ENCODE measurements around the gene USH2A. TPM values are rescaled to one million over a fixed set of nuclear protein-coding genes. Genes with fewer than 3 reads are reported as not detected.

USH2A gene
- total RNA-seq, 4 donors from 2014 or later, result under 0.01 to 2.0 (median 0.22) TPM; not detected in 1

DNA sequence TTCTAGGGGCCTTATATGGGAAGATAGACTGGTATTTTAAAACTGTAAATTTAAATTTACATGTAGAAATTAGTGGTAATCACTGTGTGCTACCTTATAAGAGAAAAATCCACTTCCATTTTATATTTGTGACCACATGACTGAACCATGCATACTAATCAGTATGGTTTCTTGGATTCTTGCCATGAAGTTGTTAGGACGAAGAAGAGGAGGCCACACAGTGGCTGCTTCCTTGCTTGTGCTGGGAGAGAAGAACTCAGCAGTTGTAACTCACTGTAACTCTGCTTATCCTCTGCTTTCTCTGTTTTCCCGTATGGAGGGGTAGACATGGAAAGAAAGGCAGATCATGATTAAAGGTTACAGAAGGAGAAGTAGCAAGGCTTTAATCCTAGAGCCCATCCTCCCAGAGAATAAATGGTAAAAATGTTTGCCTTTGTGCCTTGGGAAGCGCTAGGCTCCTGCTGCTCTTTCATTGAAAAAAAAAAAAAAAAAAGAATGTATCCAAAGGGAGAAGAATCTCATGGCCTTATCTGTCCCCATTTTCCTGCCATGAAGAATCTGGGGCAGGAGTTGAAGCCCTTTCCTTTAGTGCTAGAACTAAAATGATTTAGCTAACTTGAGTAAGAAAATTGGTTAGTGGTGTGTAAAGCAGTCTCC, 823.7 kb downstream of the USH2A start:
- no peak overlapping the region for H3K27ac ChIP-seq
- no peak for DNase-seq
- H3K4me3 ChIP-seq (replicated peaks in 1 of 3), result no peak overlapping the region
- peaks cover 1 to 6% of the 10 kb centered on the region in 2 donors for H3K4me1 ChIP-seq
- no peak for TF ChIP-seq POLR2A (IDR thresholded peaks at IDR 0.05)
- TF ChIP-seq CTCF (IDR thresholded peaks at IDR 0.05), result no peak
- WGBS, 2 donors, result 59 to 66% methylated on average over 3 of the region's 3 CpGs
- H3K27me3 ChIP-seq, result no peaks in the 10 kb centered on the region
- no peaks in the 10 kb centered on the region for H3K36me3 ChIP-seq
- H3K9me3 ChIP-seq, result no peaks in the 10 kb centered on the region
- intact Hi-C loops (cut with DNase I), result no loop called here

GRCh38 chr1:215597961-215598360, 825.3 kb downstream of the USH2A start:
- no peak overlapping the region for H3K27ac ChIP-seq
- no peaks in the 10 kb centered on the region for H3K27me3 ChIP-seq
- no peaks in the 10 kb centered on the region for H3K9me3 ChIP-seq
- H3K4me3 ChIP-seq (replicated peaks in 1 of 3), result no peak overlapping the region
- TF ChIP-seq CTCF (IDR thresholded peaks at IDR 0.05), result no peak
- no peak for TF ChIP-seq POLR2A (IDR thresholded peaks at IDR 0.05)
- H3K36me3 ChIP-seq, result no peaks in the 10 kb centered on the region
- no peak for DNase-seq
- H3K4me1 ChIP-seq, result peaks cover 6 to 11% of the 10 kb centered on the region in 2 donors
- intact Hi-C loops (cut with DNase I), result no loop called here

DNA sequence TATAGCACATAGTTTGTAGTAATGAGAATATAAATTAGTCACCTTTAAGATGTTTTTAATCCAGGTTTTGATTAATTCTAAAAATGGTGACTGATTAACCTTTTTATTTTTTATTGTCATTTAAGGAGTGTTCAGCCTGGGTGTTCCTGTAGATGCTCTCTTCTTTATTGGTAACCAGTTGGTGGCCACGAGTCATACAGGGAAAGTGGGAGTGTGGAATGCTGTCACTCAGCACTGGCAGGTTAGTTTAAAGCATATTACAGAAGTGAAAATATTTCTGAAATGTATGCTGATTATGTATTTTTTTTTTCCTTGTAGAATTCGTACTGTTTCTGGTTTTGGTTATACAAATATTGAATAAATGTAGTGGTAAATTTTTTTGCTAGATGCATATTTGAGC, 828.0 kb downstream of the USH2A start:
- DNase-seq, result no peak
- no peak overlapping the region for H3K27ac ChIP-seq
- H3K4me1 ChIP-seq, result peaks cover 6 to 11% of the 10 kb centered on the region in 2 donors
- H3K9me3 ChIP-seq, result no peaks in the 10 kb centered on the region
- no peak for TF ChIP-seq CTCF (IDR thresholded peaks at IDR 0.05)
- no peak for TF ChIP-seq POLR2A (IDR thresholded peaks at IDR 0.05)
- intact Hi-C loops (cut with DNase I), result no loop called here
- no peaks in the 10 kb centered on the region for H3K36me3 ChIP-seq
- 87 to 92% methylated on average over 2 of the region's 2 CpGs for WGBS, 2 donors
- H3K27me3 ChIP-seq, result no peaks in the 10 kb centered on the region
- H3K4me3 ChIP-seq (replicated peaks in 1 of 3), result no peak overlapping the region

DNA sequence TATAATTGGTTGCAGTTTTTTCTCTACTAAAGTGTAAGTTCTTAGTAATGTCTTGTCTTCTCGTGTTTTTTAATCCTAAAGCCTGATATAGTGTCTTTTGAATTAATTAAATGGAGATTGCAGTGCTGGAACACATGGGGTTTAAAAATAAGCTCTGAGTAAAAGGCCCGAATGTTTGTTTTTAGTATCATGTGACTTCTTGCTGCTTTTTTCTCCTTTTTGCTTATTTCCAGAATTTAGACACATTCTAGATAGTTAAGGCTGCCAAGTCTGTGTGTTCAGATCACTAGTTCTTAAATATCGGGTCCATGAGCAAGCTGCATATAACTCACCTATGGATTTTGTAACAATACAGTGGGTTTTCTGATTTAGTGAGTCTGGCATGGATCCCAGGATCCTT, 828.6 kb downstream of the USH2A start:
- Histone ChIP-seq H3K36me3 (no peaks in the 10 kb centered on the region), H3K9me3 (no peaks in the 10 kb centered on the region), H3K27ac (no peak overlapping the region), H3K4me3 (replicated peaks in 1 of 3) (no peak overlapping the region), H3K4me1 (peaks cover 6 to 11% of the 10 kb centered on the region in 2 donors), H3K27me3 (no peaks in the 10 kb centered on the region)
- intact Hi-C loops (cut with DNase I), result no loop called here
- 63 to 72% methylated on average over 3 of the region's 3 CpGs for WGBS, 2 donors
- no peak for DNase-seq
- TF ChIP-seq POLR2A (IDR thresholded peaks at IDR 0.05) (no peak), CTCF (IDR thresholded peaks at IDR 0.05) (no peak)

- no peak for TF ChIP-seq POLR2A (IDR thresholded peaks at IDR 0.05)
- no peak for TF ChIP-seq CTCF (IDR thresholded peaks at IDR 0.05)
- 93 to 98% methylated on average over 4 of the region's 4 CpGs for WGBS, 2 donors
- H3K27me3 ChIP-seq, result no peaks in the 10 kb centered on the region
- intact Hi-C loops (cut with DNase I), result no loop called here
- no peak overlapping the region for H3K4me3 ChIP-seq (replicated peaks in 1 of 3)
- no peak overlapping the region for H3K27ac ChIP-seq
- DNase-seq, result no peak
- H3K4me1 ChIP-seq, result peaks cover 6 to 11% of the 10 kb centered on the region in 2 donors
- no peaks in the 10 kb centered on the region for H3K9me3 ChIP-seq
- H3K36me3 ChIP-seq, result no peaks in the 10 kb centered on the region
Observed at GRCh38 chr1:215590779-215591491, 832.3 kb downstream of the USH2A start.
